SK-N-DZ (cell line): ENCODE measurements around the gene ATP6V1F.

Experiments used
- DNase-seq: peaks from one replicate; pipeline ENCODE4 v3.0.0-alpha.2; 2015; ENCODE audit warnings: low spot score

Gene ATP6V1F

GRCh38 chr7:128848289-128849155, 14.1 kb upstream of the ATP6V1F start:
- DNase-seq = no peak

DNA sequence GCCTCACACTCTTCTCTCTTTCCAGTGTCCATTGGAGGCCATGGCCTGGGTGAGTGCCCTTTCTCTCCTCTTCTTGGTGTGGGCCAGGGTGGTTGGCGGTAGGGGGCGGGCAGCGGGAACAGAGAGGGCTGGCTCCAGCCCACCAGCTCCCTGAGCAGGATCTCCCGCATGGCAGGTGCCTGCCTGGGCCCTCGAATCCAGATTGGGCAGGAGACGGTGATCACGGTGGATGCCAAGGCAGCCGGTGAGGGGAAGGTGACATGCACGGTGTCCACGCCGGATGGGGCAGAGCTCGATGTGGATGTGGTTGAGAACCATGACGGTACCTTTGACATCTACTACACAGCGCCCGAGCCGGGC, 13.5 kb upstream of the ATP6V1F start:
- DNase-seq = no peak

DNA sequence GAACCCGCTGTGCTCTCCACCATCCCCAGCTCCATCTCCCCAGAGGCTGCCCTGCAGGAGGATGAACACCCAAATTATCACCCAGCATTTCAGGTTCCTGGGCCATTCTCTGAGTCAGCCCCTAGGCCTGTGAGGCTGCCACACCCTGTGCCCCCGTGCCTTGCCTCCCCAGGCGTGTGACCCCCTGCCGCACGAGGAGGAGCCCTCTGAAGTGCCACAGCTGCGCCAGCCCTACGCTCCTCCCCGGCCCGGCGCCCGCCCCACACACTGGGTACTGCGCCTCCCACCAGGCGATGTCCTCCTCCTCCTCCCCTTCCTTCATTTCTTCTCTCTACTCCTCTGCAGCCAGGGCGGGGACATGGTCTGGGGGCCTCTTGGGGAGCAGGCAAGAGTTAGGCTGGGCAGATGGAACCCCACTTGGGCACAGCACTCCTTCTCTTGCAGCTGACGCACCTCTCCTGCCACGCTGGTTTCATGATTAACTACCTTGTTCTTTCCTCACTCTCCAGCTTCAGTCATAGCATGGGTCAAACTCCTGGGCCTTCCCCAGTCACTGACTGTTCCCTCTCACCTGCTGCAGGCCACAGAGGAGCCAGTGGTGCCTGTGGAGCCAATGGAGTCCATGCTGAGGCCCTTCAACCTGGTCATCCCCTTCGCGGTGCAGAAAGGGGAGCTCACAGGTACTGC, 12.7 kb upstream of the ATP6V1F start:
- DNase-seq = no peak

- DNase-seq = no peak
These were observed 10.0 kb upstream of the ATP6V1F start for GRCh38 chr7:128852537-128853254.

DNA sequence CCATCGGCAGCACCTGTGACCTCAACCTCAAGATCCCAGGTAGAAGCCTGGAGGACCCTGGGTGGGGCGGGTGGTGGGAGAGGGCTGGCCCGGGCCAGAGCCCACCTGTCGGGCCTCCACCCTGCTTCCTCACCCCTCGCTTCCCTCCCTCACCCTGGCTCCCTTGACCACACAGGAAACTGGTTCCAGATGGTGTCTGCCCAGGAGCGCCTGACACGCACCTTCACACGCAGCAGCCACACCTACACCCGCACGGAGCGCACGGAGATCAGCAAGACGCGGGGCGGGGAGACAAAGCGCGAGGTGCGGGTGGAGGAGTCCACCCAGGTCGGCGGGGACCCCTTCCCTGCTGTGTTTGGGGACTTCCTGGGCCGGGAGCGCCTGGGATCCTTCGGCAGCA, 8.9 kb upstream of the ATP6V1F start:
- no peak for DNase-seq

DNA sequence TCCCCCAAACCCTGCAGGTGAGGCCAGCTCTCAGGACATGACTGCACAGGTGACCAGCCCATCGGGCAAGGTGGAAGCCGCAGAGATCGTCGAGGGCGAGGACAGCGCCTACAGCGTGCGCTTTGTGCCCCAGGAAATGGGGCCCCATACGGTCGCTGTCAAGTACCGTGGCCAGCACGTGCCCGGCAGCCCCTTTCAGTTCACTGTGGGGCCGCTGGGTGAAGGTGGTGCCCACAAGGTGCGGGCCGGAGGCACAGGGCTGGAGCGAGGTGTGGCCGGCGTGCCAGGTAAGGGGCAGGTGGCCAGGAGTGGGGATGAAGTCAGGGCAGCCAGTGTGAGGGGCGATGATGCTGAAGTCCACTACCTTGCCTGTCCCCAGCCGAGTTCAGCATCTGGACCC, 8.3 kb upstream of the ATP6V1F start:
- DNase-seq = no peak

DNA sequence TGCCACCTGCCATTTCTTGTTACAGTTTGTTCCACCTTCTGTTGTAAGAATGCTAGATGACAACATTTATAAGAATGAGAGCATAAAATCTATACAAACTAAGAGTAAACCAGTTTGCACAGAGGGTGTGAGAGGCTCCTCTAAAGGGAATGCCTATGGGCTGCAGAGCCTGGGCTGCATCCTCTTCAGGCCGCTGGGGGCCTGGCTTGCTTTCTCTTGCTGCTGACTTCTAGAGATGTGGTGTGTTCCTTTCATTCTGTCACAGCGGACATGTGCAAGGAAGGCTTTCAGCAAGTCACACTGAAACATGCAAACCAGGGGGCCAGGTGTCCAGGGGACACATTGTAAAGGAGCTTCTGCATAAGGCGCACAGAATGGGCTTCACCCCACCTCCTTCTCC, 7.1 kb upstream of the ATP6V1F start:
- DNase-seq = no peak

GRCh38 chr7:128856001-128856718, 6.5 kb upstream of the ATP6V1F start:
- no peak for DNase-seq

DNA sequence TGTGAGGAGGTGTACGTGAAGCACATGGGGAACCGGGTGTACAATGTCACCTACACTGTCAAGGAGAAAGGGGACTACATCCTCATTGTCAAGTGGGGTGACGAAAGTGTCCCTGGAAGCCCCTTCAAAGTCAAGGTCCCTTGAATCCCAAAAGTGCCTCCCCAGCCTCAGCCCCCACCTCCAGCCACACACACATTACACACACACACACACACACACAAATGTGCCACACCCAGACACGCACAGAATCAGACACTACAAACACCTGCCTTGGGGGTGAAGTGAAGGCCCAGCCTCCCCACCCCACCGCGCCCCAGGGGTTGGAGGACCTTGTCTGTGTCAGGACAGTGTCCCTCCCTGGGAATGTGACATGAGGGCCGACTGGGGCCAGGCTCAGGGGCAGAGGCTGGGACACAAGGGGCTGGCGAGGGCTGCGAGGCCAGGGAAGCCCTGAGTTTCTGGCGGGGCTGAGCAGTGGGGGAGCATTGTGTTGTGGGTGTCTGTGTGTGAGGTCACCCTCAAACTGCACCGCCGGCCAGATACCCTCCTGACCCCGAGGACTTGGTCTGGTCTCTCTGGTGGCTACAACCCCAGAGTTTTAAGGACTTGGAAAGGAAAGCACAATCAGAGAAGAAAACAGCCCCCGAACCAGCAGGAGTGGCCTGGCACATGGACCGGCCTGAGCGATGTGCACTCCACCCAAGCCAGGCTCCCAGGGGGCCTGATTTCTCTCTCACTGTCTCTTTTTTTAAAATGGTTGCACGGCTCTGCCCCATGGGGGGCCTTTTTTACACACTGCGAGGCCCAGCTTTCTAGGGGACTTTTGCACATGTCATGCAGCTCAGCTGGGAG, 4.0 kb upstream of the ATP6V1F start:
- DNase-seq = no peak

- no peak for DNase-seq
These were observed 3.2 kb upstream of the ATP6V1F start for GRCh38 chr7:128859232-128860157.

DNA sequence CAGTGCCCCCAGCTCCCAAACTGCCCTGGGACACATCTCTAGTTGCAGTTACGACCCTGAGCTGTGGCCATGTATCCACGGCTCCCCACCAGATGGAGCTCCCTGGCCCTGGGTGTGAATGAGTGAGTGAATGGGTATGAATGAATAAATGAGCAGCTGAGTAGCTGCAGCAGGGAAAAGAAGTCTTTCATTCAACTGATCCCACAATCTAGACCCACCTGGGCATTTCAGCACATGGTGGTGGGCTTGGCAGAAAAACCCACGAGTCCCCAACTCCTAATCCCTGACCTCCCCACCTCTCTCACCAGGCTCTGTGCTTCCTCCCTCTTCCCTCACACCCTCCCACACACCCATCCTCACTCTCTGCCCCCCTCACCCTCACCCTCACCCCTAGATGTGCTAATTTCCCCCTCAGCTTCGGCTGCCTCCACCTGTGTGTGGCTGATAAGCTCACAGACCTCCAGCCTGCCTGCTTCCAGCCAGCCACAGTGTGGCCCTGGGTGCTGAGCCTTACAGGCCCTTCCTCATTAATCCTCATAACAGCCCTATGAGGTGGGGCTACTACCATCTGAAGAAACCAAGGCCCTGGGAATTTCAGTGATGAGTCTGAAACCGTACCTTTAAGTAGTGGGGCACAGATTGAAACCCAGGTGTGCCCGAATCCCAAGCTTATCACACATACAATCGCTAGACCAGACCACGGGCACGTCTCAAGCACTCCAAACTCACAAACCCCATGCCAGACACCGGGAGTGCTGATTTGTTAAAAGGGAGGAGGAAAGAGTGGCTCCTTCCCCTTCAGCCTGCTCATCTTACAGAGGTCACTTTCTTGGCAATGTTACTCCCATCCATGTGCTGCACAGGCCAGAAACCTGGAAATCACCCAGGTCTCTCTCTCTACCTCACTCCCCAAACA, 2.2 kb upstream of the ATP6V1F start:
- no peak for DNase-seq

DNA sequence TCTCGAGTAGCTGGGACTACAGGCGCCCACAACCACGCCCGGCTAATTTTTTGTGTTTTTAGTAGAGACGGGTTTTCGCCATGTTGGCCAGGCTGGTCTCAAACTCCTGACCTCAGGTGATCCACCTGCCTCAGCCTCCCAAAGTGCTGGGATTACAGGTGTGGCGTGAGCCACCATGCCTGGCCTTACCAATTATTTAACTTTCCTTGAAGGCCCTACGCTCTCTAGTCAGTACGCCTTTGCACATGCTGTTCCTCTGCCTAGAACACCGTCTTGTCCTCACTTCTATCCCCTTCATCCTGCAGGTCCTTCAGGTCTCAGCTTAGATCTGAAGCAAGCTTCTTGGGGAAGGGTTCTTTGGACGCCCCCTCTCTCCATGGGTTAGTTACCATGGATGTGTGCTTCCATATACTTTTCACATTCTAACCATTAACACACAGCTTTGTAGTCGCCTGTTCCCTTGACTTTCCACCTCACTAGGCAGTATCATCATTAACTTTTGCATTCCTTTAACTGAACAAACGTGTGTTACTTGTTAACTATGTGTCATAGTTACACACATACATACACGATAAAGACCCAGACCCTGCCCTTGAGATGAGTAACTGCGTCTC, 592 bp upstream of the ATP6V1F start:
- DNase-seq = no peak

DNA sequence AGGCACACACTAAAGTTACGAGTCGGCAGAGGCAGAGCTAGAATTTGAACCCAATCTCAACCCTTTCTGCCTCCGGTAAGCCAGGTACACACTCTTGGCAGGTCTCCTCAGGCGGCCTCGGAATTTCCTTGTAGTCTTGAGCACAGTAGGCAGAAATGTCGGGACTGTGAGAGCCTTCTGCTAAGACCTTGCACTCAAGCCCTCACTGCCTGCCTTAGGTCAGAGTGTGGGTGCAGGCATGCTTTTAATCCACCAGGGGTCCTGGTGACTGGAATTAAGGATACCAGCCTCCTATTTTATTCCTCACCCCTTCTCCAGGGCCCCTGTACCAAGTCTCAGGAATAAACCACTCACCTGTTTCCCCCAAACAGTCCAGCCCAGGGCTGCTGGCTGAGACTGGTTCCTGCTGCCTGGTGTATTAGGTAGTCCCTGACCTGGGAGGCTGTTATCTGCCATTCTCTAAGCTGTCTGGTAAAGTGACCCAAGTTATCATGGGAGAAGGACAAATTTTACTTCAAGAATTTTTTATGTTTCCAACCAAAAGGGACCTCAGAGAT, 855 bp downstream of the ATP6V1F start:
- peak; percentile 78 for DNase-seq

- no peak for DNase-seq
These were observed 2.6 kb downstream of the ATP6V1F start for GRCh38 chr7:128865303-128865702.

GRCh38 chr7:128865996-128866877, 3.6 kb downstream of the ATP6V1F start:
- DNase-seq = no peak

GRCh38 chr7:128867241-128867640, 4.6 kb downstream of the ATP6V1F start:
- DNase-seq = no peak
